Bronchial smooth muscle cell (primary cell): ENCODE data around the gene GTPBP8. TPM values are rescaled to one million over a fixed set of nuclear protein-coding genes. Genes with fewer than 3 reads are reported as not detected.

Experiments
- total RNA-seq: library from RNA; depleted of rRNA; stranded (reverse); fragments of >200 nt; gene quantifications from 2 replicates; pipeline ENCODE4 v1.2.1, GENCODE V29; 2014

GTPBP8 gene
- total RNA-seq = 25.5 and 28.2 TPM in 2 replicates

GRCh38 chr3:112990672-112991602 is at the start of gene GTPBP8:
Gene GTPBP8, plus strand, starts transcription at chr3:112990984. Its CDS starts 16 bp downstream, at chr3:112991000.

GRCh38 chr3:112974894-112975293 is 15.9 kb upstream of the GTPBP8 start, which contains the start of gene CD200R1:
Gene CD200R1, minus strand, starts transcription at chr3:112975103. Its CDS starts 246 bp downstream, at chr3:112974857.

Other genes with a start within 250 kb of the GTPBP8 start
- gene CD200R1L, start 144.1 kb upstream of the GTPBP8 start, total RNA-seq = under 0.01 TPM in 1 of 2 replicates, not detected in the other
- 0.09 and 0.16 TPM in 2 replicates for gene CD200R1, start 15.9 kb upstream of the GTPBP8 start, total RNA-seq
- 2.8 and 3.5 TPM in 2 replicates for gene BOC, start 220.6 kb downstream of the GTPBP8 start, total RNA-seq